MM.1S (cell line): ENCODE measurements around the gene NELFA.

Experiments used
- CTCF ChIP-seq: fragments of 300-600 bp; sonication (generic); IDR thresholded peaks from 2 replicates; pipeline ENCODE4 v1.5.1; 2016; ENCODE audit warnings: antibody characterized with exemption, low read length, mixed read lengths
- EZH2 ChIP-seq: fragments of 300-600 bp; sonication (generic); optimal IDR thresholded peaks from 2 replicates; pipeline ENCODE3; 2017; ENCODE audit warnings: low read depth, mild to moderate bottlenecking, antibody characterized with exemption, low read length, mixed read lengths

- TF ChIP-seq CTCF (no peak), EZH2 (no peak)
Observed at GRCh38 chr4:2047781-2048581, 39.2 kb upstream of the NELFA start.
